Measurements from ENCODE around the gene PPP2R1B. TPM values are rescaled to one million over a fixed set of nuclear protein-coding genes. Genes with fewer than 3 reads are reported as not detected.

The PPP2R1B gene
- total and polyA plus RNA-seq, 2 of the 8 experiments (the other 6 are each of a cell fraction or from before 2014, with no cell fraction given): 25.8 to 87.0 TPM

DNA sequence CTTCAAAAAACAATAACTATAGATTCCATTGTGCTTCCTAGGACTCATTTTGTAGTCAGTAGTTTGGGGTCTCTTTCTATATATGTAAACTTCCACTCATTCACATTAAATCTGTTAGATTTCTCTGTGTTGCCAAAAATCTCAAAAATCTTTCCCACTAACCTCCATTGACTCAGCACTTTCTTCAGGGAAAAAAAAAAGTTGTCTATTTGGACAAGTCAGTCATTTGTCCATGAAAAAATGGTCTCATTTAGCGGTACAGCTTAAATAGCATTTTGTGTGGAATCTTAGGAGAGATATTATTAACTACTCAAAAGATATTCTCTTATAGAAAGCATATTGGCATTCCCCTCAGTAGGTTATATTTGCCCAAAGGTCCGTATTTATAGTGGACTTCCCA is 81.9 kb downstream of the PPP2R1B start (continued):
- TF ChIP-seq, protein P1, sequence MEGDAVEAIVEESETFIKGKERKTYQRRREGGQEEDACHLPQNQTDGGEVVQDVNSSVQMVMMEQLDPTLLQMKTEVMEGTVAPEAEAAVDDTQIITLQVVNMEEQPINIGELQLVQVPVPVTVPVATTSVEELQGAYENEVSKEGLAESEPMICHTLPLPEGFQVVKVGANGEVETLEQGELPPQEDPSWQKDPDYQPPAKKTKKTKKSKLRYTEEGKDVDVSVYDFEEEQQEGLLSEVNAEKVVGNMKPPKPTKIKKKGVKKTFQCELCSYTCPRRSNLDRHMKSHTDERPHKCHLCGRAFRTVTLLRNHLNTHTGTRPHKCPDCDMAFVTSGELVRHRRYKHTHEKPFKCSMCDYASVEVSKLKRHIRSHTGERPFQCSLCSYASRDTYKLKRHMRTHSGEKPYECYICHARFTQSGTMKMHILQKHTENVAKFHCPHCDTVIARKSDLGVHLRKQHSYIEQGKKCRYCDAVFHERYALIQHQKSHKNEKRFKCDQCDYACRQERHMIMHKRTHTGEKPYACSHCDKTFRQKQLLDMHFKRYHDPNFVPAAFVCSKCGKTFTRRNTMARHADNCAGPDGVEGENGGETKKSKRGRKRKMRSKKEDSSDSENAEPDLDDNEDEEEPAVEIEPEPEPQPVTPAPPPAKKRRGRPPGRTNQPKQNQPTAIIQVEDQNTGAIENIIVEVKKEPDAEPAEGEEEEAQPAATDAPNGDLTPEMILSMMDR (IDR thresholded peaks at IDR 0.05; ENCODE audit: control extremely low read depth in 1 of 3, insufficient read depth in 1 of 3, low read depth in 1 of 3, low read length in 3 of 3): no peak

Measured in H1 (cell line).